Epithelial cell of esophagus (primary cell): ENCODE data around the gene MT1A.

Experiments
- DNase-seq: peaks from one replicate; pipeline ENCODE4 v3.0.0; 2010; ENCODE audit warnings: low read depth
- H3K4me3 ChIP-seq: 2 replicates; pipeline ENCODE4 v1.5.1; 2011; ENCODE audit warnings: mild to moderate bottlenecking, low read length, control low read depth
- TF ChIP-seq, protein P1 (sequence below): IDR thresholded peaks from 2 replicates; pipeline ENCODE4 v1.5.1; 2011; ENCODE audit warnings: low read depth, mild to moderate bottlenecking, low read length, control low read depth, inconsistent platforms; ENCODE audit not compliant: insufficient read depth; ENCODE audit errors: missing control alignments

The MT1A gene

DNA sequence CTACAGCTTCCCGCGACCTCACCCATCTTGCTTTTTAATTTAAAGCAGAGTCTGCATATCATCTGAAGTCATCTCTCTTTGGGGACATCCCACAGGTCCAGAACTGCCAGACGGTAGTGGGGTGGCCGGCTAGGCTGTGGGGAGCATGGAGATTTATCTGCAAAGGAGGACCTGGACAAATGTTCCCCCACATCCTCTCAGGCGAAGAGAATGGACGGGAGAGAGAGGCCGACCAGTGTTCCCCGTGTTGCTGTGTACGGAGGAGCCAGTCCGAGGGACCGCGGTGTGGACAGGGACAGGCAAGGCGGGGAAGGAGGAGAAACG lies 6.7 kb upstream of the MT1A start:
- DNase-seq: no peak
- TF ChIP-seq, protein P1, sequence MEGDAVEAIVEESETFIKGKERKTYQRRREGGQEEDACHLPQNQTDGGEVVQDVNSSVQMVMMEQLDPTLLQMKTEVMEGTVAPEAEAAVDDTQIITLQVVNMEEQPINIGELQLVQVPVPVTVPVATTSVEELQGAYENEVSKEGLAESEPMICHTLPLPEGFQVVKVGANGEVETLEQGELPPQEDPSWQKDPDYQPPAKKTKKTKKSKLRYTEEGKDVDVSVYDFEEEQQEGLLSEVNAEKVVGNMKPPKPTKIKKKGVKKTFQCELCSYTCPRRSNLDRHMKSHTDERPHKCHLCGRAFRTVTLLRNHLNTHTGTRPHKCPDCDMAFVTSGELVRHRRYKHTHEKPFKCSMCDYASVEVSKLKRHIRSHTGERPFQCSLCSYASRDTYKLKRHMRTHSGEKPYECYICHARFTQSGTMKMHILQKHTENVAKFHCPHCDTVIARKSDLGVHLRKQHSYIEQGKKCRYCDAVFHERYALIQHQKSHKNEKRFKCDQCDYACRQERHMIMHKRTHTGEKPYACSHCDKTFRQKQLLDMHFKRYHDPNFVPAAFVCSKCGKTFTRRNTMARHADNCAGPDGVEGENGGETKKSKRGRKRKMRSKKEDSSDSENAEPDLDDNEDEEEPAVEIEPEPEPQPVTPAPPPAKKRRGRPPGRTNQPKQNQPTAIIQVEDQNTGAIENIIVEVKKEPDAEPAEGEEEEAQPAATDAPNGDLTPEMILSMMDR: no peak
- H3K4me3 ChIP-seq: peak overlapping the region; percentile 30

DNA sequence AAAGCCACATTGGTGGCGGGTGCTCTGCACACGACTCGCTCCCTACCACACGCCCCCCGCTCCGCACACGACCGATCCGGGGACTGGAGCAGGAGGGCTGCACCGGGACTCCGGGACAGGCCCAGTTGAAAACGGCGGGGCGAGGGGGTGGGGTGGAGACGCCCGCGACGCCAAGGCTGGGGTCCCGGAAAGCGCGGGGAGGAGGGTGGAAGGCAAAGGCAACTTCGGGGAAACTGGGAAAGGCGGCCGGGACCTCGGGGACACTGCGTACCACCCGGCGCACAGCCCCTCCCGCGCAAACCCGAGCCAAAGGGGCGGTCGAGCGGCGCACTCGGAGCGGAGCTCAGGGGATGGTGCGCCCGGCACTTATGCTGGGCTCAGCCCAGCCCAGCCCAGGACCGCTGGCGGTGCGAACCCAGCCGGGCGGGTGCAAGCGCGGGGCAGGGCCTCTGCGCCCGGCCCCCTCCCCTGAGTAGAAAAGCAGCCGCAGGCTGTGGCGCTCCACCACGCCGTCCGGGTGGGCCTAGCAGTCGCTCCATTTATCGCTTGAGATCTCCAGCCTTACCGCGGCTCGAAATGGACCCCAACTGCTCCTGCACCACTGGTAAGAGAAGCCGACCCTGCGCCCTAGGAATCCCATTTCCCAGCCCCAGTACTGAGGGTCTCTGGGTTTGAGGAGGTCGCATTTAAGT lies 6.2 kb upstream of the MT1A start, which contains the start of gene MT1M:
Gene MT1M, plus strand, starts transcription at position 504 of the 692 bp plus-strand sequence. Its CDS starts 73 bp downstream, at position 577.
- peak within 1 kb of the TSS; percentile 30 for H3K4me3 ChIP-seq
- TF ChIP-seq, protein P1: no peak
- no peak for DNase-seq

DNA sequence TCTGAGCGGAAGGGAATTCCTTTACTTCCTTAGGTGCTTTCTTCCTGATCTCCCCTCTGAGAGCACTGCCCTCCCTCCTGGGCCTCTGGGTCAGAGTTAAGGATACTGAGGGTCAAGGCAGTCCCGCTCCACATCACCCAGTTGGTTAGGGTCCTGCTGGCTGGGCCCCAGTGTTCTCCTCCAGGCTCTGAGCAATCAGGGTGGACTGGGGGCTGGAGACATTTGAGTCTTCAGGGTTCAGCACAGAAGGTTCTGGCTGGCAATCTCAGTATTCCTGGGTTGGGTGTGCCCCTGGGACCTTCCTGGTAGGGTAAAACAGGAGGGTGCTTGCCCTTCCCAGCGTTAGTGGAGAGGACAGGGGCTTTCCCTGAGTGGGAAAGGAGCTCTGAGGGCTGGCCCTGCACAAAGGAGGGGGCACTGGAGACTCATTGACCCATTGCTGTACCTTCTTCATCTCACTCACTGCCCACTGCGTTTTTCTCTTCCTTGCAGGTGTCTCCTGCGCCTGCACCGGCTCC lies 5.6 kb upstream of the MT1A start:
- DNase-seq: no peak
- no peak overlapping the region for H3K4me3 ChIP-seq

DNA sequence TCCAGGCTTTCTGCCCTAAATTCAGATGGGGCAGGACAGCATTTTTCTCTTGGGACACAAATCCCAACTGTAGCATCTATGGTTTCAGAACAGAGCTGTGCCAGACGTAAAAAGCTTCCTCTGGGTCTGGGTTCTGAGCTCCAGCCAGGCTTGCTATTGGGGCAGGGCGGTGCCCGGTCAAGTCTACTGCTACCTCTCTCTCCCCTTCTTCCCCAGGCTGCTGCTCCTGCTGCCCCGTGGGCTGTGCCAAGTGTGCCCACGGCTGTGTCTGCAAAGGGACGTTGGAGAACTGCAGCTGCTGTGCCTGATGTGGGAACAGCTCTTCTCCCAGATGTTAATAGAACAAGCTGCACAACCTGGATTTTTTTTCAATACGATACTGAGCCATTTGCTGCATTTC lies 4.9 kb upstream of the MT1A start:
- DNase-seq: no peak
- H3K4me3 ChIP-seq: no peak overlapping the region
- TF ChIP-seq, protein P1: no peak

More for the DNA sequence above, 5.6 kb upstream of the MT1A start:
- TF ChIP-seq, protein P1: no peak

DNA sequence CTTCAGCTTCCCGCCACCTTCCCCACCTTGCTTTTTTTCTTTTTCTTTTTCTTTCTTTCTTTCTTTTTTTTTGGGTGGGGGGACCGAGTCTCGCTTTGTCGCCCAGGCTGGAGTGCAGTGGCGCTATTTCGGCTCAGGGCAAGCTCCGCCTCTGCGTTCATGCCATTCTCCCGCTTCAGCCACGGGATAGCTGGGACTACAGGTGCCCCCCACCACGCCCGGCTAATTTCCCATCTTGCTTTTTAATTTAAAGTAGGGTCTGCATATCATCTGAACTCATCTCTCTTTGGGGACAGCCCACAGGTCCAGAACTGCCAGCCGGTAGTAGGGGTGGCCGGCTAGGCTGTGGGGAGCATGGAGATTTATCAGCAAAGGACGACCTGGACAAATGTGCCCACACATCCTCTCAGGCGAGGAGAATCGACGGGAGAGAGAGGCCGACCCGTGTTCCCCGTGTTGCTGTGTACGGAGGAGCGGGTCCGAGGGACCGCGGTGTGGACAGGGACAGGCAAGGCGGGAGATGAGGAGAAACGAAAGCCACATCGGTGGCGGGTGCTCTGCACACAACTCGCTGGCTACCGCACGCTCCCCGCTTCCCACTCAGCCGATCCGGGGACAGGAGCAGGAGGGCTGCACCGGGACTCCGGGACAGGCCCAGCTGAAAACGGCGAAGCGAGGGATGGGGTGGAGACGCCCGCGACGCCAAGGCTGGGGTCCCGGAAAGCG lies 3.6 kb upstream of the MT1A start:
- TF ChIP-seq, protein P1: no peak
- no peak overlapping the region for H3K4me3 ChIP-seq
- DNase-seq: no peak

DNA sequence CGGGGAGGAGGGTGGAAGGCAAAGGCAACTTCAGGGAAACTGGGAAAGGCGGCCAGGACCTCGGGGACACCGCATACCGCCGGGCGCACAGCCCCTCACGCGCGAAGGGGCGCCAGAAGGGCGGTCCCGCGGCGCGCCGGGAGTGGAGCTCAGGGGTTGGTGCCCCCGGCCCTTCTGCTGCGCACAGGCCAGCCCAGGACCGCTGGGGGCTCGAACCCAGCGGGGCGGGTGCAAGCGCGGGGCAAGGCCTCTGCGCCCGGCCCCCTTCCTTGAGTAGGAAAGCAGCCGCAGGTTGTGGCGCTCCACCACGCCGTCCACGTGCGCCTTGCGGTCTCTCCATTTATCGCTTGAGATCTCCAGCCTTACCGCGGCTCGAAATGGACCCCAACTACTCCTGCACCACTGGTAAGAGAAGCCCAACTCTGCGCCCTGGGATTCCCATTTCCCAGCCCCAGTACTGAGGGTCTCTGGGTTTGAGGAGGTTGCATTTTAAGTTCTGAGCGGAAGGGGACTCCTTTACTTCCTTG lies 3.0 kb upstream of the MT1A start:
- no peak for DNase-seq
- TF ChIP-seq, protein P1: no peak
- no peak overlapping the region for H3K4me3 ChIP-seq
